Measurements from ENCODE around the gene TIAM1. TPM values are rescaled to one million over a fixed set of nuclear protein-coding genes. Genes with fewer than 3 reads are reported as not detected.

The TIAM1 gene
- total RNA-seq, 4 donors from 2014 or later: 5.4 to 10.6 (median 6.0) TPM

GRCh38 chr21:31216206-31216605 is 127.9 kb downstream of the TIAM1 start:
- peaks cover 0 to 4% (median 0%) of the 10 kb centered on the region in 4 donors for H3K27me3 ChIP-seq
- no peaks in the 10 kb centered on the region for H3K9me3 ChIP-seq
- H3K4me1 ChIP-seq: peaks cover 0 to 4% (median 0%) of the 10 kb centered on the region in 4 donors
- no peak overlapping the region for H3K4me3 ChIP-seq
- 63% methylated on average over 10 of the region's 10 CpGs for WGBS
- no peak overlapping the region for H3K27ac ChIP-seq (replicated peaks in 1 of 4)
- no peak for DNase-seq (ENCODE audit: extremely low spot score)
- intact Hi-C loops (cut with DNase I): no loop called here
- no peak for TF ChIP-seq CTCF (IDR thresholded peaks at IDR 0.05)
- no peak for TF ChIP-seq POLR2A (IDR thresholded peaks at IDR 0.05; ENCODE audit: low read depth)
- TF ChIP-seq EP300 (IDR thresholded peaks at IDR 0.05): no peak
- no peak for TF ChIP-seq POLR2AphosphoS5 (IDR thresholded peaks at IDR 0.05)
- no peaks in the 10 kb centered on the region for H3K36me3 ChIP-seq

- 92% methylated on average over 2 of the region's 2 CpGs for WGBS
- H3K9me3 ChIP-seq: no peaks in the 10 kb centered on the region
- peaks cover 0 to 4% (median 0%) of the 10 kb centered on the region in 4 donors for H3K4me1 ChIP-seq
- peaks cover 0 to 4% (median 0%) of the 10 kb centered on the region in 4 donors for H3K27me3 ChIP-seq
- no peak overlapping the region for H3K4me3 ChIP-seq
- intact Hi-C loops (cut with DNase I): no loop called here
- no peak for DNase-seq (ENCODE audit: extremely low spot score)
- TF ChIP-seq CTCF (IDR thresholded peaks at IDR 0.05) (no peak), POLR2AphosphoS5 (IDR thresholded peaks at IDR 0.05) (no peak), EP300 (IDR thresholded peaks at IDR 0.05) (no peak), POLR2A (IDR thresholded peaks at IDR 0.05; ENCODE audit: low read depth) (no peak)
- no peaks in the 10 kb centered on the region for H3K36me3 ChIP-seq
- H3K27ac ChIP-seq (replicated peaks in 1 of 4): no peak overlapping the region
Observed at GRCh38 chr21:31213787-31214186, 130.3 kb downstream of the TIAM1 start.

DNA sequence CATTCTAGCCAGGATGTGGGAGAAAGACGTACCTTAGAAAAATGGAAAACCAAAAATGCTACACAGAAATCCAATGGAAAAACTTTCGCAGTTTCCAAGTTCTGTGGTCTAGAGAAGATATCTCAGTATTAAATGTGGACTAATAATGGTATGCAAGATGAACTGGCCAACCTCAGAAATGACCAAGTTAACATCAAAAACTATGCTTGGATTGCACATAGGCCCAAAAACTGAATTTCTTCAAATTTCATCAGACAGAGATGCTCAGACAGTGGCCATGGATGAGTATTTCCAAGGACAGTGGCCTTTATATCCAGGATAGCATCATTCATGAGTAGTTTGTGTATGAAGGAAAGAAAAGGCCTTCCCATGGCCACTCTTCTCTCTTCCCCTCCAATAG is 132.2 kb downstream of the TIAM1 start:
- no peaks in the 10 kb centered on the region for H3K9me3 ChIP-seq
- no peak for DNase-seq (ENCODE audit: extremely low spot score)
- no peak overlapping the region for H3K27ac ChIP-seq (replicated peaks in 1 of 4)
- no peaks in the 10 kb centered on the region for H3K36me3 ChIP-seq
- no peak overlapping the region for H3K4me3 ChIP-seq
- no peak for TF ChIP-seq POLR2AphosphoS5 (IDR thresholded peaks at IDR 0.05)
- TF ChIP-seq CTCF (IDR thresholded peaks at IDR 0.05): no peak
- TF ChIP-seq POLR2A (IDR thresholded peaks at IDR 0.05; ENCODE audit: low read depth): no peak
- TF ChIP-seq EP300 (IDR thresholded peaks at IDR 0.05): no peak
- WGBS: 95% methylated on average over 2 of the region's 2 CpGs
- intact Hi-C loops (cut with DNase I): no loop called here
- H3K4me1 ChIP-seq: no peaks in the 10 kb centered on the region
- peaks cover 0 to 4% (median 0%) of the 10 kb centered on the region in 4 donors for H3K27me3 ChIP-seq

GRCh38 chr21:31205412-31205811 is 138.6 kb downstream of the TIAM1 start:
- intact Hi-C loops (cut with DNase I): no loop called here
- H3K27ac ChIP-seq (replicated peaks in 1 of 4): no peak overlapping the region
- peaks cover 0 to 4% (median 0%) of the 10 kb centered on the region in 4 donors for H3K4me1 ChIP-seq
- TF ChIP-seq POLR2A (IDR thresholded peaks at IDR 0.05; ENCODE audit: low read depth) (no peak), EP300 (IDR thresholded peaks at IDR 0.05) (no peak), CTCF (IDR thresholded peaks at IDR 0.05) (no peak), POLR2AphosphoS5 (IDR thresholded peaks at IDR 0.05) (no peak)
- 100% methylated on average over 1 of the region's 1 CpG for WGBS
- no peak for DNase-seq (ENCODE audit: extremely low spot score)
- H3K27me3 ChIP-seq: no peaks in the 10 kb centered on the region
- no peaks in the 10 kb centered on the region for H3K9me3 ChIP-seq
- no peaks in the 10 kb centered on the region for H3K36me3 ChIP-seq
- no peak overlapping the region for H3K4me3 ChIP-seq

- no peak for TF ChIP-seq EP300 (IDR thresholded peaks at IDR 0.05)
- intact Hi-C loops (cut with DNase I): no loop called here
- Histone ChIP-seq H3K36me3 (no peaks in the 10 kb centered on the region), H3K27ac (replicated peaks in 1 of 4) (no peak overlapping the region), H3K4me3 (no peak overlapping the region), H3K4me1 (peaks cover 0 to 4% (median 0%) of the 10 kb centered on the region in 4 donors), H3K27me3 (no peaks in the 10 kb centered on the region), H3K9me3 (no peaks in the 10 kb centered on the region)
- no peak for DNase-seq (ENCODE audit: extremely low spot score)
- WGBS: 84% methylated on average over 3 of the region's 3 CpGs
Observed at GRCh38 chr21:31204801-31205200, 139.3 kb downstream of the TIAM1 start.

All from esophagus muscularis mucosa (tissue), 4 donors.